HEK293T (cell line): Measurements from ENCODE around the gene POLR2F.

ENCODE experiments used
- SP1 ChIP-seq: fragments of 450-650 bp; IDR thresholded peaks from 2 replicates; pipeline ENCODE4 v1.6.1; 2017
- TARDBP ChIP-seq: fragments of 450-650 bp; IDR thresholded peaks from 2 replicates; pipeline ENCODE4 v1.6.1; 2016

GRCh38 chr22:37982938-37983859 is 29.7 kb downstream of the POLR2F start:
- TF ChIP-seq TARDBP (no peak), SP1 (no peak)
